ENCODE data around the gene CALCR.
"Not testable (repeated sequence)": the region's sequence is repeated elsewhere in the genome, so short reads cannot be mapped to it uniquely, and the experiment has no call there.

CALCR gene

GRCh38 chr7:93574646-93575554 is at the start of gene CALCR:
Gene CALCR, minus strand, starts transcription at chr7:93574724. Its CDS starts 87,743 bp downstream, at chr7:93486981.
- no peak for DNase-seq

GRCh38 chr7:93623816-93624215 is 49.3 kb upstream of the CALCR start:
- no peak for DNase-seq

GRCh38 chr7:93622036-93623033 is 47.8 kb upstream of the CALCR start:
- DNase-seq: no peak

- no peak for DNase-seq
Observed at GRCh38 chr7:93620864-93621263, 46.3 kb upstream of the CALCR start.

- no peak for DNase-seq
Observed at GRCh38 chr7:93620057-93620456, 45.5 kb upstream of the CALCR start.

GRCh38 chr7:93601363-93601762 is 26.8 kb upstream of the CALCR start:
- DNase-seq: no peak

GRCh38 chr7:93594250-93594649 is 19.7 kb upstream of the CALCR start:
- DNase-seq: no peak

GRCh38 chr7:93592588-93593266 is 18.2 kb upstream of the CALCR start:
- no peak for DNase-seq

GRCh38 chr7:93591224-93592050 is 16.9 kb upstream of the CALCR start:
- DNase-seq: not testable (repeated sequence)

GRCh38 chr7:93586479-93586865 is 11.9 kb upstream of the CALCR start:
- DNase-seq: not testable (repeated sequence)

- not testable (repeated sequence) for DNase-seq
Observed at GRCh38 chr7:93585694-93586478, 11.4 kb upstream of the CALCR start.

GRCh38 chr7:93579431-93579830 is 4.9 kb upstream of the CALCR start:
- DNase-seq: no peak

- DNase-seq: no peak
Observed at GRCh38 chr7:93578762-93579161, 4.2 kb upstream of the CALCR start.

GRCh38 chr7:93575555-93576399 is 1.3 kb upstream of the CALCR start:
- no peak for DNase-seq

GRCh38 chr7:93574269-93574645 is 267 bp downstream of the CALCR start:
- DNase-seq: no peak

GRCh38 chr7:93569189-93569588 is 5.3 kb downstream of the CALCR start:
- DNase-seq: no peak

GRCh38 chr7:93566876-93567275 is 7.6 kb downstream of the CALCR start:
- DNase-seq: no peak

GRCh38 chr7:93563584-93563983 is 10.9 kb downstream of the CALCR start:
- no peak for DNase-seq

- DNase-seq: no peak
Observed at GRCh38 chr7:93562936-93563335, 11.6 kb downstream of the CALCR start.

- DNase-seq: no peak
Observed at GRCh38 chr7:93562106-93562505, 12.4 kb downstream of the CALCR start.

Data from activated CD4-positive, alpha-beta T cell treated with anti-CD3 and anti-CD28 coated beads, Interleukin-2, amount 50 U/mL, for 4 hours (primary cell).